HepG2 (cell line): ENCODE results near the gene DRC7. TPM values are rescaled to one million over a fixed set of nuclear protein-coding genes. Genes with fewer than 3 reads are reported as not detected.
A peak's percentile ranks its signal among the peaks of the same experiment; 100 is the strongest.

ENCODE experiments used
- EP300 ChIP-seq, 3 experiments: sonication (generic) in 1 of 3; formaldehyde crosslinking in 1 of 3; IDR thresholded peaks; 2 replicates each; pipeline versions ENCODE4 v1.5.1 to v1.6.1; 2011 to 2020; ENCODE audit warnings: low read depth in 2 of 3, low read length in 2 of 3, borderline replicate concordance in 1 of 3, improper control_type of control experiment in 1 of 3, mild to moderate bottlenecking in 1 of 3, missing genetic modification reagents in 1 of 3, moderate library complexity in 1 of 3
- ETV6 ChIP-seq: sonication (generic); formaldehyde crosslinking; conservative IDR thresholded peaks from 2 replicates; pipeline ENCODE4 v1.4.0; 2020; ENCODE audit warnings: missing genetic modification reagents
- GABPA ChIP-seq, 2 experiments: IDR thresholded peaks; 2 replicates each; pipeline ENCODE4 v1.6.1; 2011 to 2016; ENCODE audit warnings: low read depth in 2 of 2, low read length in 1 of 2, missing biosample characterization in 1 of 2, missing genetic modification characterization in 1 of 2
- HIVEP1 ChIP-seq: sonication (generic); formaldehyde crosslinking; IDR thresholded peaks from 2 replicates; pipeline ENCODE4 v1.4.0; 2020; ENCODE audit warnings: mild to moderate bottlenecking, missing genetic modification reagents
- HMGA1 ChIP-seq: sonication (generic); formaldehyde crosslinking; conservative IDR thresholded peaks from 2 replicates; pipeline ENCODE4 v1.4.0; 2020; ENCODE audit warnings: missing genetic modification reagents
- HNRNPLL ChIP-seq: fragments of 200-400 bp; formaldehyde crosslinking; IDR thresholded peaks from 2 replicates; pipeline ENCODE4 v1.6.1; 2017; ENCODE audit warnings: mild to moderate bottlenecking, low read depth, low read length; ENCODE audit not compliant: poor library complexity, severe bottlenecking
- HOXD1 ChIP-seq: sonication (generic); formaldehyde crosslinking; IDR thresholded peaks from 2 replicates; pipeline ENCODE4 v1.5.0; 2020; ENCODE audit warnings: missing genetic modification reagents
- NCOR1 ChIP-seq: fragments of 200-600 bp; sonication (generic); IDR thresholded peaks from 2 replicates; pipeline ENCODE4 v1.7.0; 2017; ENCODE audit warnings: antibody characterized with exemption, low read length, borderline replicate concordance
- PCBP1 ChIP-seq: fragments of 200-400 bp; formaldehyde crosslinking; IDR thresholded peaks from 2 replicates; pipeline ENCODE4 v1.6.1; 2017; ENCODE audit warnings: mild to moderate bottlenecking, low read depth, low read length, borderline replicate concordance
- PRMT3 ChIP-seq: sonication (generic); formaldehyde crosslinking; IDR thresholded peaks from 2 replicates; pipeline ENCODE4 v1.8.1; 2022; ENCODE audit warnings: low read depth, mild to moderate bottlenecking, moderate library complexity, missing genetic modification reagents, borderline replicate concordance
- PRPF4 ChIP-seq: fragments of 200-400 bp; formaldehyde crosslinking; IDR thresholded peaks from 2 replicates; pipeline ENCODE4 v1.6.1; 2016; ENCODE audit warnings: low read length, low read depth; ENCODE audit not compliant: poor library complexity, severe bottlenecking
- RFXANK ChIP-seq: IDR thresholded peaks from 2 replicates; pipeline ENCODE4 v1.6.1; 2016
- SCMH1 ChIP-seq: sonication (generic); formaldehyde crosslinking; IDR thresholded peaks from 2 replicates; pipeline ENCODE4 v1.9.0; 2021; ENCODE audit warnings: missing genetic modification reagents, mild to moderate bottlenecking, borderline replicate concordance
- SMAD1 ChIP-seq: sonication (generic); formaldehyde crosslinking; IDR thresholded peaks from 2 replicates; pipeline ENCODE4 v1.4.0; 2020; ENCODE audit warnings: missing genetic modification reagents, low read depth, mild to moderate bottlenecking, borderline replicate concordance
- SUZ12 ChIP-seq: fragments of 150-350 bp; IDR thresholded peaks from 2 replicates; pipeline ENCODE4 v1.6.1; 2014; ENCODE audit warnings: low read depth, low read length
- ZC3H13 ChIP-seq: sonication (generic); formaldehyde crosslinking; IDR thresholded peaks from 2 replicates; pipeline ENCODE4 v1.8.1; 2023; ENCODE audit warnings: mild to moderate bottlenecking, missing genetic modification reagents, moderate library complexity
- ZFP37 ChIP-seq: sonication (generic); formaldehyde crosslinking; IDR thresholded peaks from 2 replicates; pipeline ENCODE4 v1.4.0; 2020; ENCODE audit warnings: missing genetic modification reagents, borderline replicate concordance
- ZKSCAN1 ChIP-seq: fragments of 150-350 bp; IDR thresholded peaks from 2 replicates; pipeline ENCODE4 v1.6.1; 2014; ENCODE audit warnings: low read length
- ZNF138 ChIP-seq: sonication (generic); formaldehyde crosslinking; IDR thresholded peaks from 2 replicates; pipeline ENCODE4 v1.5.0; 2020; ENCODE audit warnings: mild to moderate bottlenecking, low read depth, missing genetic modification reagents
- ZNF17 ChIP-seq: sonication (generic); formaldehyde crosslinking; IDR thresholded peaks from 2 replicates; pipeline ENCODE4 v1.5.0; 2020; ENCODE audit warnings: mild to moderate bottlenecking, missing genetic modification reagents
- ZNF326 ChIP-seq: sonication (generic); formaldehyde crosslinking; IDR thresholded peaks from 2 replicates; pipeline ENCODE4 v1.4.0; 2020; ENCODE audit warnings: missing genetic modification reagents, borderline replicate concordance
- ZNF552 ChIP-seq: sonication (generic); formaldehyde crosslinking; IDR thresholded peaks from 2 replicates; pipeline ENCODE4 v1.9.0; 2022; ENCODE audit warnings: missing genetic modification reagents, mild to moderate bottlenecking, borderline replicate concordance
- ZNF782 ChIP-seq: sonication (generic); formaldehyde crosslinking; IDR thresholded peaks from 2 replicates; pipeline ENCODE4 v1.4.0; 2020; ENCODE audit warnings: missing genetic modification reagents, mild to moderate bottlenecking, borderline replicate concordance
- ZNF790 ChIP-seq: sonication (generic); formaldehyde crosslinking; IDR thresholded peaks from 2 replicates; pipeline ENCODE4 v1.8.0; 2022; ENCODE audit warnings: missing genetic modification reagents, mild to moderate bottlenecking, borderline replicate concordance
- polyA plus RNA-seq, 8 experiments: library from polyadenylated mRNA; depleted of rRNA in 3 of 8; stranded (reverse) in 7 of 8; unstranded in 1 of 8; fragments of >200 nt; fragmentation: Illumina TruSeq in 4 of 8; extraction: Trizol in 4 of 8; gene quantifications; 2 replicates each; pipeline versions ENCODE4 v1.2.1 to v1.2.3, GENCODE V29; 2011 to 2016; ENCODE audit warnings: low read depth in 4 of 8, missing spikeins in 1 of 8, mixed read lengths in 1 of 8; ENCODE audit not compliant: insufficient read depth in 1 of 8
- total RNA-seq, 5 experiments: library from RNA; depleted of rRNA; stranded (reverse); fragments of >200 nt; fragmentation: Illumina TruSeq; extraction: Trizol; gene quantifications; 2 replicates each; pipeline ENCODE4 v1.2.3, GENCODE V29; 2016; ENCODE audit warnings: low read depth in 1 of 5
- TF ChIP-seq, protein P1 (sequence below): IDR thresholded peaks from 2 replicates; pipeline ENCODE4 v1.4.0; 2020; ENCODE audit warnings: mild to moderate bottlenecking, missing genetic modification reagents
- TF ChIP-seq, protein P2 (sequence below): sonication (generic); formaldehyde crosslinking; IDR thresholded peaks from 2 replicates; pipeline ENCODE4 v1.5.0; 2020; ENCODE audit warnings: mild to moderate bottlenecking, missing genetic modification reagents, borderline replicate concordance

Gene DRC7
- total and polyA plus RNA-seq, 2 of the 13 experiments (the other 11 are each of a cell fraction or from before 2014, with no cell fraction given), result 2.7 to 3.4 TPM

DNA sequence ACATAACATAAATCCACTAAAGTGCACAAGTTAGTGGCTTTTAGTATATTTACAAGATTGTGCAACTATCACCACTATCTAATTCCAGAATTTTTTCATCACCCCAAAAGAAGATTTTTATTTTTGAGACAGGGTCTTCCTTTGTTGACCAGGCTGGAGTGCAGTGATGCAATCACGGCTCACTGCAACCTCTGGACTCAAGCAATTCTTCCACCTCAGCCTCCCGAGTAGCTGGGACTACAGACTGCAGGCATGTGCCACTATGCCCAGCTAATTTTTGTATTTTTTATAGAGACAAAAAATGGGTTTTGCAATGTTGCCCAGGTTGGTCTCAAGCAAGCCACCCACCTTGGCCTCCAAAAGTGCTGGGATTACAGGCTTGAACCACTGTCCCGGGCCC lies 15.1 kb downstream of the DRC7 start (continued):
- TF ChIP-seq PRPF4, result no peak
- peak in 1 of 2 experiments; percentile 68; a peak in 2 of 4 replicates for TF ChIP-seq EP300 (IDR thresholded peaks at IDR 0.05; ENCODE audit: low read depth in 2 of 2, low read length in 2 of 2)
- no peak for TF ChIP-seq EP300 (CRISPR knock-in tag; IDR thresholded peaks at IDR 0.05; ENCODE audit: borderline replicate concordance)
- TF ChIP-seq, protein P1, sequence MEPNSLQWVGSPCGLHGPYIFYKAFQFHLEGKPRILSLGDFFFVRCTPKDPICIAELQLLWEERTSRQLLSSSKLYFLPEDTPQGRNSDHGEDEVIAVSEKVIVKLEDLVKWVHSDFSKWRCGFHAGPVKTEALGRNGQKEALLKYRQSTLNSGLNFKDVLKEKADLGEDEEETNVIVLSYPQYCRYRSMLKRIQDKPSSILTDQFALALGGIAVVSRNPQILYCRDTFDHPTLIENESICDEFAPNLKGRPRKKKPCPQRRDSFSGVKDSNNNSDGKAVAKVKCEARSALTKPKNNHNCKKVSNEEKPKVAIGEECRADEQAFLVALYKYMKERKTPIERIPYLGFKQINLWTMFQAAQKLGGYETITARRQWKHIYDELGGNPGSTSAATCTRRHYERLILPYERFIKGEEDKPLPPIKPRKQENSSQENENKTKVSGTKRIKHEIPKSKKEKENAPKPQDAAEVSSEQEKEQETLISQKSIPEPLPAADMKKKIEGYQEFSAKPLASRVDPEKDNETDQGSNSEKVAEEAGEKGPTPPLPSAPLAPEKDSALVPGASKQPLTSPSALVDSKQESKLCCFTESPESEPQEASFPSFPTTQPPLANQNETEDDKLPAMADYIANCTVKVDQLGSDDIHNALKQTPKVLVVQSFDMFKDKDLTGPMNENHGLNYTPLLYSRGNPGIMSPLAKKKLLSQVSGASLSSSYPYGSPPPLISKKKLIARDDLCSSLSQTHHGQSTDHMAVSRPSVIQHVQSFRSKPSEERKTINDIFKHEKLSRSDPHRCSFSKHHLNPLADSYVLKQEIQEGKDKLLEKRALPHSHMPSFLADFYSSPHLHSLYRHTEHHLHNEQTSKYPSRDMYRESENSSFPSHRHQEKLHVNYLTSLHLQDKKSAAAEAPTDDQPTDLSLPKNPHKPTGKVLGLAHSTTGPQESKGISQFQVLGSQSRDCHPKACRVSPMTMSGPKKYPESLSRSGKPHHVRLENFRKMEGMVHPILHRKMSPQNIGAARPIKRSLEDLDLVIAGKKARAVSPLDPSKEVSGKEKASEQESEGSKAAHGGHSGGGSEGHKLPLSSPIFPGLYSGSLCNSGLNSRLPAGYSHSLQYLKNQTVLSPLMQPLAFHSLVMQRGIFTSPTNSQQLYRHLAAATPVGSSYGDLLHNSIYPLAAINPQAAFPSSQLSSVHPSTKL (CRISPR knock-in tag), result peak; percentile 92
- 0 out of 2 replicates have a peak, but pooled peaks have one; percentile 46 for TF ChIP-seq NCOR1
- TF ChIP-seq SUZ12, result no peak
- TF ChIP-seq SMAD1 (CRISPR knock-in tag), result no peak
- TF ChIP-seq HNRNPLL, result no peak
- TF ChIP-seq HMGA1 (CRISPR knock-in tag), result no peak
- TF ChIP-seq HIVEP1 (CRISPR knock-in tag), result no peak
- TF ChIP-seq GABPA (IDR thresholded peaks at IDR 0.05; ENCODE audit: low read depth, low read length), result no peak
- TF ChIP-seq GABPA (CRISPR knock-in tag; IDR thresholded peaks at IDR 0.05; ENCODE audit: low read depth), result no peak
- no peak for TF ChIP-seq ZNF138
- no peak for TF ChIP-seq ETV6
- no peak for TF ChIP-seq ZKSCAN1
- TF ChIP-seq ZNF552 (CRISPR knock-in tag), result no peak
- TF ChIP-seq ZC3H13 (CRISPR knock-in tag), result no peak
- no peak; the same call in 1 of the 2 replicates for TF ChIP-seq RFXANK
- TF ChIP-seq PRMT3, result no peak
- no peak for TF ChIP-seq ZNF782
- TF ChIP-seq ZNF790, result no peak
- TF ChIP-seq, protein P2, sequence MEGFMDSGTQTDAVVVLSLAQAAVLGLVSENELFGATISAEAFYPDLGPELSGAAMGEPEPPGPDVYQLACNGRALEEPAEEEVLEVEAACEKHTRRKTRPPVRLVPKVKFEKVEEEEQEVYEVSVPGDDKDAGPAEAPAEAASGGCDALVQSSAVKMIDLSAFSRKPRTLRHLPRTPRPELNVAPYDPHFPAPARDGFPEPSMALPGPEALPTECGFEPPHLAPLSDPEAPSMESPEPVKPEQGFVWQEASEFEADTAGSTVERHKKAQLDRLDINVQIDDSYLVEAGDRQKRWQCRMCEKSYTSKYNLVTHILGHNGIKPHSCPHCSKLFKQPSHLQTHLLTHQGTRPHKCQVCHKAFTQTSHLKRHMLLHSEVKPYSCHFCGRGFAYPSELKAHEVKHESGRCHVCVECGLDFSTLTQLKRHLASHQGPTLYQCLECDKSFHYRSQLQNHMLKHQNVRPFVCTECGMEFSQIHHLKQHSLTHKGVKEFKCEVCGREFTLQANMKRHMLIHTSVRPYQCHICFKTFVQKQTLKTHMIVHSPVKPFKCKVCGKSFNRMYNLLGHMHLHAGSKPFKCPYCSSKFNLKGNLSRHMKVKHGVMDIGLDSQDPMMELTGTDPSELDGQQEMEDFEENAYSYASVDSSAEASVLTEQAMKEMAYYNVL (CRISPR knock-in tag), result no peak
- TF ChIP-seq ZFP37 (CRISPR knock-in tag), result no peak
- TF ChIP-seq ZNF17 (CRISPR knock-in tag), result no peak
- no peak for TF ChIP-seq PCBP1
- TF ChIP-seq SCMH1, result no peak
- no peak for TF ChIP-seq ZNF326 (CRISPR knock-in tag)
- TF ChIP-seq HOXD1 (CRISPR knock-in tag), result no peak
